Activated T-helper 1 cell treated with anti-CD3 and anti-CD28 coated beads, Interleukin-2, amount 50 U/mL, for 16 hours (primary cell): ENCODE data around the gene SH3PXD2A.
"Not testable (repeated sequence)": the region's sequence is repeated elsewhere in the genome, so short reads cannot be mapped to it uniquely, and the experiment has no call there.

Source experiments
- DNase-seq, 2 donors: peaks; one replicate each; pipeline ENCODE4 v3.0.0-alpha.2; 2020; ENCODE audit warnings: low read depth in 1 of 2, low spot score in 1 of 2

SH3PXD2A gene

DNA sequence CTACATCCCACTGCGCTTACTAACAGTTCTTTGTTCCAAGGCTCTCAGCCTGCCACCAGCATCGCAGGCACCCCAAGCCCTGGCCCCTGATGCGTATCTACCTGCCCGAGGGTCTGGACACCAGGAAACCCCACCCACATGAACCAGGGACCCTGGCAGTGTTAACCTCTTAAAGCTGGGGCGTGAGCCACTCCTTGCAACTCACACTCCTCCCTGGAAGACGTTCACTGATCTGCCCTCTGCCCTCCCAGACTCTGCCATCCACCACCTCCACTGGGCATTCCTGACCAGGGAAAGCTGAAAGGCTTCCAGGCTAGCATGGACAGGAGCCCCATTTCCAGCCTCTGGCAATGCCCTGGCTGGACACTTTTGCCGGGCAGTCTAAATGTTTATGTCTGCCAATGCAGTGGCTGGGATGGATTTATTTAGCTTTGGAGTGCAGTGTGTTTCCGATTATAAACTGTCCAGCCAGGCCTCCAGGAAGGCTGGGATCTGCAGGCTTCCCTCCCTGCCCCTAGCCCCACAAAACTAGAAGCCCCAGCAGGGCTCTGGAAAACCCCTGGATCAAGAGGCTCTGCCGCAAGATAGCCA lies 244.4 kb downstream of the SH3PXD2A start:
- no peak for DNase-seq

DNA sequence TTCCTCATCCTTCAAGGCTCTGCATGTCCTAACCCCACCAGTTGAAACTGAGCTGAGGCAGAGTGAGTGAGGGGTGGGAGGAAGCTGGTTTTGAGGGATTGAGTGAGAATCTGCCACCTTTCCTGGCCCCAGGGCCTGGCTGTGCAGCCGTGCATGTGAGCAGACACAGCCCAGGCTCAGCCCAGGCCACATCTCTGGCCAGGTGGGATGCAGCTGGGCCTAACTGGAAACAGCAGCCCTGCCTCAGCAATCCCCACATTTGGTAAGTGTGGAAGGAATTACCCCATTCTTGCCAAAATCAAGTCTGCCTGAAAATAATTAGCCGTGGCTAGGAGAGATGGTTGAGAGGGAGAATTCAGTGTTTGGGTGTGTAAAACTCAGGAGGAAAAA lies 245.3 kb downstream of the SH3PXD2A start:
- no peak for DNase-seq

- DNase-seq = no peak
Measured at GRCh38 chr10:103609231-103610082, 245.9 kb downstream of the SH3PXD2A start.

DNA sequence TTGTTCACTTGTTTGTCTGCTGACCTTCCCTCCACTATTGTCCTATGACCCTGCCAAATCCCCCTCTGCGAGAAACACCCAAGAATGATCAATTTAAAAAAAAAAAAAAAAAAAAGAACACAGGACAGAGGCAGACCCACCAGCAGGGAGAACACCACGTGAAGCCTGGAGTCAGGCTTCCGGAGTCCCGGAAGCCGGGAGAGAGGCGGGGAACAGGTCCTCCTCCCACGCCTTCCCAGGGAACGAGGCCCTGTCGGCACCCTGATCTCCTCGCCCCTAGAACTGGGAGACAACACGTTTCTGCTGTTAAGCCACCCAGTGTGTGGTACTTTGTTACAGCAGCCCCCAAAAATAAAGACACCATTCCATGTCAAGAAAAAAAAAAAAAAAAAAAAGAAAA lies 247.3 kb downstream of the SH3PXD2A start:
- not testable (repeated sequence) for DNase-seq

- DNase-seq = not testable (repeated sequence)
Measured at GRCh38 chr10:103607051-103607450, 248.3 kb downstream of the SH3PXD2A start.

GRCh38 chr10:103606097-103606438 lies 249.3 kb downstream of the SH3PXD2A start:
- DNase-seq = not testable (repeated sequence)

- peak in 1 of 2 donors; percentile 11 for DNase-seq
Measured at GRCh38 chr10:103605359-103606096, 249.8 kb downstream of the SH3PXD2A start.

GRCh38 chr10:103603382-103603781 lies 252.0 kb downstream of the SH3PXD2A start:
- DNase-seq = no peak

GRCh38 chr10:103602852-103603155 lies 252.6 kb downstream of the SH3PXD2A start:
- DNase-seq = no peak

- DNase-seq = no peak
Measured at GRCh38 chr10:103602028-103602851, 253.1 kb downstream of the SH3PXD2A start.

DNA sequence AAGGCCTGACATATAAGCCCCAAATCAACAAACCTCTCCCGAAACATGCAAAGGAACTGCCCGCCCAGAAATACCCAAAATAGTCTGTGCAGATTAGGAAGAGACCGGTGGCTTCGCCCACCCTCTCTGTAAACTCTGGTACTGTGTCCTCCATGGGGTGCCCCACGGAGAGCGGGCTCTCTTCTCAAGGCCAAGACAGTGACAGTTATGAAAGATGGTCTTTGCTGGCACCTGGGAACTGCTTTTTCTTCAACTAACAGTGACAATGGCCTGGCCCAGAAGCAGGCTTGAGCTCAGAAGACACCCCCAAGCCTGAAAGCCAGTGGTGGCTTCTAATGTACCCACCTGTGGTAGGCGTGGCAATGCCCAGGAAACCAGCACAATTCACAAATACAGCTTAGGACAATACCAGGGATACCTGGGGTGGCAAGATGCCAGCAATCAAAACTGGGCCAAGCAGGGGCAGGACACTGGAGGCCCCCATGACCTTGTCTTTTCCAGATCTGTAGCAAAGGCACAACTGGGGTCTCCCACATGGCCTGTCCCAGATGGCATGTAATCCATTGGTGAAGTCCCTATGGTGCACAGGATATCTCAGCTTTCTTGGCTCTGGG lies 254.3 kb downstream of the SH3PXD2A start:
- no peak for DNase-seq

DNA sequence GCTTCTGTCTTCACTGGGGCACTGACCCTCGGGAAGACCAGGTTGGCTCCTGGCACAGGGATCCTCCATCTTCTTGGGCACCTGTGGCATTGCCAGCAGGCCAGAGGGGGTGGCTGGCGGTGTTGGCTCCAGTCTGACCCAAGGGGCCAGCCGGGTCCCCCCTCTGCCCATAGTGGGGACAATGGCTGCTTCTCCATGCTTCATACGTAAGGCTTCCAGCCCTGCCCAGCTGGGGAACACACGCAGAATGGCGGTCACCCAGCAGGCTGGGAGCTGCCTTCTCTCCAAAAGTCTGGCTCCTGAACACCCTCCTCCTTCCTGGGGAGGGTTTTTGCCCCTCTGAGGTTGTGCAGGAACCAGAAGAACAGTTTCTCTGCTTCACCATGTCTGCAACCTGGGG lies 255.1 kb downstream of the SH3PXD2A start:
- DNase-seq = no peak

- DNase-seq = no peak
Measured at GRCh38 chr10:103599907-103600306, 255.5 kb downstream of the SH3PXD2A start.

- no peak for DNase-seq
Measured at GRCh38 chr10:103599211-103599610, 256.2 kb downstream of the SH3PXD2A start.

DNA sequence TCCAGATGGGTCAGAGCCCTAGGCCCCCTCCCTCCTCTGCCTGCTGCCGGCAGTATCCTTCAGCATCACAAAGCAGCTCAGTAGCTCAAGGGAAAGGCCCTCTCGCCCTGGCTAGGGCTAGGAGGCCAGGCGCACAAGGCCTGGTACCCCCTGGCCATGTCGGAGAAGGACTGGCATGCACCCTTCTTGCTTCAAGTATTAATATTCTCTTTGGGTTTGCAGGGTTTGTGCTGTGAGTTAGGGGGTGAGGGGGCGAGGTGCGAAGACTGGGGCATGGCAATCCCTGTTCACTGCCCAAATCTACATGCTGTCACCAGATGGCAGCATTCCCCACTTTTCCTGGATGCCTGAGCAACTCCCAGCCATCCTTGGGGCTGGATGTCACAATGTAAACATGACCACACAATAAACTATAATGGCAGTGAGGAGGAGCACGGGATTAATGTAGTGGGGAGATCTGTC lies 256.7 kb downstream of the SH3PXD2A start:
- DNase-seq = no peak

GRCh38 chr10:103597003-103597402 lies 258.4 kb downstream of the SH3PXD2A start:
- DNase-seq = no peak

GRCh38 chr10:103595933-103596726 lies 259.2 kb downstream of the SH3PXD2A start:
- DNase-seq = no peak

DNA sequence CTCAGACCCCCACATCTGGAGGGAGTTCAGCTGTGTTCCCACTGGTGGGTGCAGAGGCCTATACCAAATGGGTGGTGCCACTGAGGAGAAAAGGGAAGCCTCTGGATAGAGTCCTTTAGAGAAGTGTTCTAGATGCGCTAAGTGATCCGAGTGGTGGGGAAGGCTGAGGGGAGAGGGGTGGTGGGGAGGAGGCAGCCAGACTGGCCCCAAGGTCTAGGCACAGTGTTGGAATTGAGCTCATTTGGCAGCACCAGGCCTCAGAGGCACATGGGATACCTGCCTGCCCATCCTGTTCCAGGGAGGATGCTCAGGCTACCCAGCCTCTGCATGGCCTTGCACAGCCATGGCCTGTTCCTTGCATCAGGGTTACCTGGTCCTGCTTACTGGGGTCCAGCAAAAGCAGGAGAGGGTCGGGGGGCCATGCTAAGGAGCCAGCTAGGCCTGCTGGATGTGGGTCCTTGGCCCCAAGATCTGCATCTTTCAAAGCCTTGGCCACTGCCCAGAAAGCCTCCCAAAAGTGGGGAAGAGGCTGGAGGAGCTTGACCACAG lies 262.3 kb downstream of the SH3PXD2A start:
- no peak for DNase-seq

DNA sequence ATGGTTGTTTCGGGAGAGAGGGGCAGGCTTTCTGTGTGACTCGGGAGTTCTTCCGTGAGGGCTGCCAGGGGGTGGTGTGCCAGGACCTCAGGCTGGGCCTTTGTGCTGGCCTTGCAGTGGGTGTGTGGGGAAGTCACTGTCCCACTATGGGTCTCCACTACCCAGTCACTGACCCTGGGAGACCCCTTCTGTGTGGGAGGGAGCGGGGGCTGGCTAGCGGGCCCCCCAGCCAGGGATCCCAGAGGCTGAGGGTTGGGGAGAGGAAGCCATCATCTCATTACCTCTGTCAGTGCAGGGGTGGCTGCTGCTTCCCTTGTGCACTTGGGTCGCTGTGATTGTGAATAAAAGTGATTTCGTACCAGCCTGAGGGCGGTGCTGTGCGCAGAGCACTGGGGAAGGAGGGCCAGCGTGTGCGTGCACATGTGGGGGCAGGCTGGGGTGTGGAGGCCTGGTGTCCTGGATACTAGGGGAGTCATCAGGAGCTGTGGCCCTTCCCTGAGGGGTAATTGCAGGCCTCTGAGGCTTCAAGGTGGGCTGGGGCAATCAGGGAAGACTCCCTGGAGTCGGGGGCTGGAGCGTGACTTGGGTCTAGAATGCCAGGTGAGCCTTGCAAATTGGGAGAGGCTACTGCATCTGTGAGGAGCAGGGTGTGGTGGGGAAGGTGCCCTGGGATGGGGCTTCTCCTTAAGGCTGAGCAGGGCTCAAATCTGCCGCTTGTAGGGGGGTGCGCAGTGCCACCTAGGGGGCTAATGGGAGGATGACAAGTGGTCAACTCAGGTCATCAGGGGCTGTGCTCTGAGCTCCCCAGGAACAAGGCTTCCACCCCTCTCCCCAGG lies 263.0 kb downstream of the SH3PXD2A start:
- DNase-seq = peak in 1 of 2 donors; percentile 9
